CD4-positive, alpha-beta T cell treated with Interleukin-15 for 1 hour (primary cell): ENCODE results near the gene TMEM39A.

Experiments
- DNase-seq: peaks from one replicate; pipeline ENCODE4 v3.0.0-alpha.2; 2020

The TMEM39A gene

GRCh38 chr3:119444590-119444989 lies 18.8 kb downstream of the TMEM39A start:
- DNase-seq: no peak

DNA sequence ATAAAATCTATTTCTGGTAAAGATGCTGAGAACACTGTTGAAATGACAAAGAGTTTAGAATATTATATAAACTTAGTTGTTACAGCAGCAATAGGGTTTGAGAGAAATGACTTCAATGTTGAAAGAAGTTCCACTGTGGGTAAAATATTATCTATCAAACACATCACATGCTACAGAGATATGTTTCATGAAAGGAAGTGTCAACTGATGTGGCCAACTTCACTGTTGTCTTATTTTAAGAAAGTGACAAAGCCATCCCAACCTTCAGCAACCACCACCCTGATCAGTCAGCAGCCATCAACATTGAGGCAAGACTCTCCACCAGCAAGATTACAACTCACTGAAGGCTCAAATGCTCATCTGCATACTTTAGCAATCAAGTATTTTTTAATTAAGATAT lies 20.2 kb downstream of the TMEM39A start:
- DNase-seq: no peak

DNA sequence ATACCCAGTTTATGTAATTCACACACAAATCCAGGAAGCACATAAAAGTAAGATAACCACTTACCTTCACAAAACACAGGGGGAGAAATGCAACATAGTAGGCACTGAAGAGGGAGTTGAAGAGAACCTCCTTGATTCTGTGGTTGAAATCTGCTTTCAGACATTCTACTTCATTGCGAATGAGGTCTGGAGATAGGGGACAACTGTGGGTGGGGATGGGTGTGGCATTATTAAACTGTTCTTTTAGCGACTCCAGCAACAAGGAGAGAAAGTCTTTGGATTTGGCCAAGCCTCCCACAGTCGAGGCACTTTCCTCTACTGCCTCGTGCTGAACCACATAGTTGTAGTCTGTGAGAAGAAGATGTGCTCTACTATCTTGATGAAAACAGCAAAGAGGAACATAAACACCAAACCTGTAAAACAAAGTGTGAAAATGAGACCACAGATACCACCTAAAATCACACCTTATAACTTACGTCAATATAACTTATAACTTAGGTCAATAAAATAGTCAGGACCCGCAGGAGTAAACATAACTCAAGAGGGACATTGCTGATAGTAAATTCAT lies 25.6 kb downstream of the TMEM39A start:
- no peak for DNase-seq

- DNase-seq: no peak
These were observed 26.4 kb downstream of the TMEM39A start for GRCh38 chr3:119436977-119437376.

- DNase-seq: no peak
These were observed 28.7 kb downstream of the TMEM39A start for GRCh38 chr3:119434703-119435102.

GRCh38 chr3:119433613-119434325 lies 29.6 kb downstream of the TMEM39A start:
- DNase-seq: no peak

DNA sequence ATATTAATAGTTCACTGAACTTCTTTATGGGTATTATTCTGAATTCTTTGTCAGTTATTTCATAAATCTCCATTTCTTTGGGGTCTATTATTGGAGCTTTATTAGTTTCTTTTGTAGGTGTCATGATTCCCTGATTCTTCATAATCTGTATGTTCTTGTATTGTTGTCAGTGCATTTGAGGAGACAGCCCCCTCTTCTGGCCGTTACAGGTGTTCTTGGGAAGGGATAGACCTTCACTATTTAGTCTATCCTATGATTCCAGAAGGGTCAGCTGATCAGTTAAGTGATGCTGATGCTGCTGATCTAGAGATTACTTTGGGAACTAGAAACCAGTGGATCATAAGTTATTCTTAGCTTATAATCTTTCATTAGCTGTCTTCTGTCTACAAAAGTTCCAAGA lies 34.9 kb downstream of the TMEM39A start:
- no peak for DNase-seq

DNA sequence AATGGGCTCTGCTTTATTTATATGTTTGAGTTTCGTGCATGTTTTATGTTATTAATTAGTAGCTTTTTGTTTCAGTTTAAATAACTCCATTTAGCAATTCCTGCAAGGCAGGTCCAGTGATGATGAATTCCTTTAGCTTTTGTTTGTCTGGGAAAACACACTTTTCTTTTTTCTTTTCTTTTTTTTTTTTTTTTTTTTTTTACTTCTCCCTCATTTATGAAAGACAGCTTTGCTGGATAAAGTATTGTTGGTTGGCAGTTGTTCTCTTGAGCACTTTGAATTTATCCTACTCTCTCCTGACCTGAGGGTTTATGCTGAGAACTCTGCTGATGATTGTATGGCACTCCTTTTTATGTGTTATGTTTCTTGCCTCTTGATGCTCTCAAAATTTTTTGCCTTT lies 35.7 kb downstream of the TMEM39A start:
- no peak for DNase-seq

GRCh38 chr3:119420196-119420595 lies 43.2 kb downstream of the TMEM39A start:
- DNase-seq: no peak

DNA sequence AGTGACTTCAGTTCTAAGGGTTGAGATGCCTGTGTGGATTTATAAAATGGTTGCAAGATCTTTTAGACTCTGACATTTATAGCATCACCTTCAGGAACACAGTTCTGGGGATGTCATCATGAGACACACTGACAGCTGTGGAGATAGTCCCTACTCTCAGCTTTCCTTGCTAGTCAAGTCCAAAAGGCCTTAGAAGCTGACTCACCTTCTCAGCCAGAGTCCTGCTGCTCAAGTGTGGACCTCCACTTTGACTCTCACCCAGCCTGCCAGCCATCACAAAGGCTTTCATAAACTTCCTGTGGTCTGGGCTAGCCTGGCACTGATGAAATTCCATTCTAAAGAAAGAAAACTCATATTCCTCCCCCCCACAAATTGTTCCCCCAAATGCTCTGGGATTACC lies 44.8 kb downstream of the TMEM39A start:
- DNase-seq: no peak

DNA sequence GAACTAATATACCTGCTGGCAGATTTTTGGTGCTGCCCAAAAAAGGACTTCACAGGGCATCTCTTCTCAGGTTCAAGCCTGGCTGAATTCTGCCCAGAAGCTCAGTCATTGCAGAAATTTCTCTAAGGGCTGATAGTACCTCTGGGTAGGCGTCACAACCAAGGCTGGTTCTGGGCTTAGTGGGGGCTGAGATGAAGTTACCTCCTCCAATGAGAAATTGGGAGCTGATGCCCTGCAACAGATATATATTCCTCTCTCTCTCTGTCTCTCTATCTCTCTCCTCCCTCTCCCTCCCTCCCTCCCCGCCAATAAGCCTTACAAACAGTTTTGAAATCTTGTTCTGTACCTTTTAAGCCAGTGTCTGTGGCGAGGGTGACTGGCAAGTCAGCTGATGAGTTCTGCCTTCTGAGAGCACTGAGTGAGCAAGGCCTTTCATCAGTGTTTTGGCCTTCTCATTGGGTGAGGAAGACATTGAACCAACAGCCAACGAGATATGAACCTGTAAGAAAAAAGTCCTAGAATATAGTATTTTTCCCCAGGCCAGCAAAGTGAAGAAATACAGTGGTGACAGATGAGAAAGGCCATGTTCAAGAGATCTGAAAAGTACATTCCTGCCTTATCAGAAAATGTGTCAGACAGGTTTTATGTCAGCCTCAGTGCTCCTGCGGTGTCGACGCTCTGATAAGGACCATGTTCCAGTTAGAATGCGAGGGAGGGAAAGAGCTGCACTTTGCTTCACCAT lies 45.5 kb downstream of the TMEM39A start:
- DNase-seq: no peak

DNA sequence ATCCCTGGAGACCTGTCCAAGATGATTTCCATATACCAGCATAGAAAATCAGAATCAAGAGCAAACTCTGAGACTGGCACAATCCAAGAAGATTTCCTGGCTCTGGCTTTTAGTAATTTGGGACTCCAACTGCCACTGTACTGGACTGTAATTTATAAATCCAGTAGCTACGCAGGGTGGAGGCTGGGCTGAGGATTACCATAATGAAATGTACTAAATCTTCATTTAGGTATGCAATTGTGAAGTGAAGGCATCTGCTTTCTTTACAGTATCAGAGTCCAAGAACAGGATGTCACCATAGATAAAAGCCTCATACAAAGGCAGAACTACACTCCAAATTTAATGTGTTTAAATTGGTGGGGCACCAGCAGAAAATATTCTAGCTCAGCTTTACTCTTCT lies 46.5 kb downstream of the TMEM39A start:
- DNase-seq: no peak

- no peak for DNase-seq
These were observed 49.7 kb downstream of the TMEM39A start for GRCh38 chr3:119413603-119414280.

- DNase-seq: no peak
These were observed 53.6 kb downstream of the TMEM39A start for GRCh38 chr3:119409844-119410243.

- DNase-seq: no peak
These were observed 55.0 kb downstream of the TMEM39A start for GRCh38 chr3:119408243-119408950.

DNA sequence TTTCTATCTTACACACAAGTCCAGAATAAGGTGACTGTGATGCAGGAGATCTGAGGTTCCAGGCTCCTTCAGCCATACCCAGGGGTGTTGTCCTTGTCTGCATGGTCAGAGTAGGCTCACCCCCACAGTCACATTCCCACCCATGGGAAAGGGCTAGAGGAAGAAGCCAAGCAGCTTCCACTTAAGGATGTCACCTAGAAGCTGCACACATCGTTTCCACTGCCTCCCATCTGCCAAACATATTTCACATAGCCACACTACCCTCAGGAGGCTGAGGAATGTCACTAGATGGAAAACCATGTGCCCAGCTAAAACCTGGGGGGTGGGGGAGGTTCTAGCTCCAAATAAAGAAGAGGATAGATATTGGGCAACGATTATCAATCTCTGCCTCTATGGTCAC lies 58.1 kb downstream of the TMEM39A start:
- no peak for DNase-seq

DNA sequence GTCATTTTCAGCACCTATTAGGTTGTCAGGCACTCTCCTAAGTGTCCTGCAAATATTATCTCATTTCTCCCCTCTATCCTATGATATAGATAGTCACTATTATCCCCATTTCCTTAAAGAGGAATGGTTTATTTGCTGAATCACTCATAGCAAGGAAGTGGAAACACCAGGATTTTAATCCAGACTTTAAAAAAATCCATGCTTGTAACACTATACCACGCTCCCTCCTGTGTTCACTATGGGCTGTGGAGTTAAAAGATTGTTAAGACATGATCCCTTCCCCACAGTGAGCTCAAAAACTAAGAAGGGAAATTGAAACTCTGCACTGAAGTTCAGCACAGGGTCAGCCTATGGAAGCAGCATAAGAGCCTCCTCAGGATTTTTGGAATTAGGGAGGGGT lies 60.2 kb downstream of the TMEM39A start:
- DNase-seq: no peak

GRCh38 chr3:119402791-119403190 lies 60.6 kb downstream of the TMEM39A start:
- no peak for DNase-seq

DNA sequence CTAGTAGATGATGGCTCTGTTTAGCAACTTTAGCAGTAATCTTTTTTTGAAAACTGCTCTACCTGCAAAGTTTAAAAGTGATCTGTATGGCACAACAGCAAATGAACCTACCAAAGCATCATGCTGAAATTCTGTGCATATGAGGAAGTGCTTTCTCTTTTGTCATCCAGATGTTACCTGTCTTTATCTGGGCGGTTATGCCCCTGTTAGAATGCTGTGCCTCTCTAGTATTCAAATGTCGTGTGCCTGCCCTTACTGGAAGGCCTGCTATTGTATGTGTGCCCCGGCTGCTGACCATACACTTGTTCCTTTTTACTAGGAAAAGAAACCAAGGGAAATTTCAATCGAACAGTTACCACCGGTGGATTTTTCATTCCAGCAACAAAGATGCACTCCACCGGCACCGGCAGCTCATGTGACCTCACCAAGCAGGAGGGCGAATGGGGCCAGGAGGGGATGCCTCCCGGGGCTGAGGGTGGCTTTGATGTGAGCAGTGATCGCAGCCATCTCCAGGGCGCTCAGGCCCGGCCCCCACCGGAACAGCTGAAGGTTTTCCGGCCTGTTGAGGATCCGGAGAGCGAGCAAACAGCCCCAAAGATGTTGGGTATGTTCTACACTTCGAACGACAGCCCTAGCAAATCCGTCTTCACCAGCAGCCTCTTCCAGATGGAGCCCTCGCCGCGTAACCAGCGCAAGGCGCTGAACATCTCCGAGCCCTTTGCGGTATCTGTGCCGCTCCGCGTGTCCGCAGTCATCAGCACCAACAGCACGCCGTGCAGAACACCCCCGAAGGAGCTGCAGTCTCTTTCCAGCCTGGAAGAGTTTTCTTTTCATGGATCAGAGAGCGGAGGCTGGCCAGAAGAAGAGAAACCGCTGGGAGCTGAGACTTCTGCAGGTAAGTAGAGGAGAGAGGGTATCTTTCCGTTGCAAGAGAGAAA lies 61.6 kb downstream of the TMEM39A start:
- DNase-seq: no peak

DNA sequence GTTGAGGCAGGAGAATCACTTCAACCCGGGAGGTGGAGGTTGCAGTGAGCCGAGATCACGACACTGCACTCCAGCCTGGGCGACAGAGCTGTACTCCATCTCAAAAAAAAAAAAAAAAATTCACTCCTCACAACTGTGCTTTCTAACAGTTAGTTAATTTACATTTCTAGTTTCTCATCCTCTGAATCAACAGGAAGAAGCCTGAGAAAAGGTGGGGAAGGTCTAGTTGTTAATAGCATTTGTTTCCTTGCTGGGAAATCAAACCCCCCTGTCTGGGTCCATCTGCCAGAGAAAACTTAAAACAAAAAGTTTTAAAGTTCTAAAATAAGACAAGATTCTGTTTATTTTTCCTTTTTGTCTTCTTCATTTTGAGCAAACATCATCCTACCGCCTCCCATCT lies 62.3 kb downstream of the TMEM39A start:
- DNase-seq: no peak

GRCh38 chr3:119400466-119400865 lies 62.9 kb downstream of the TMEM39A start:
- no peak for DNase-seq

DNA sequence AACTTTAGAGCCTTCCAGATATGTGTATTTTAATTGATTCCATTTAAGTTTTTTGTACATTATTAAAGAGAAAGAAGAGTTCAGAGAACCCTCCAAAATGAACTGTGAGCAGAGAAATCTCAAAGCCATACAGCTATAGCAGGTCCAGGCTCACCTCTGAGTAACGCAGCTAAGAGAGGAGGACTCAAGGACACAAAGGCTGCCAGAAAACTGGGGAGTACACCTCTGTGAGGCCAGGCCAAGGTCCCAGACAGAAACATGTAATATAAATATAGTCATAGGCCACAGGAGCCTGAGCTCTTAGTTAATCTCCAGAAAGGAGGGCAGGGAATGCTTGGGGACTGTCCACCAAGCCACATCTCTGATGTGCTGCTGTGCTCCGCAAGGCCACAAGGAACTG lies 66.5 kb downstream of the TMEM39A start:
- DNase-seq: no peak
